WTC11 (cell line): Measurements from ENCODE around the gene TAPBPL.

ENCODE experiments used
- ATF1 ChIP-seq: sonication (generic); formaldehyde crosslinking; IDR thresholded peaks from 2 replicates; pipeline ENCODE4 v1.8.1; 2023; ENCODE audit warnings: mild to moderate bottlenecking, moderate library complexity, missing genetic modification reagents
- CBFB ChIP-seq: sonication (generic); formaldehyde crosslinking; IDR thresholded peaks from 2 replicates; pipeline ENCODE4 v1.8.1; 2022; ENCODE audit warnings: mild to moderate bottlenecking, low read depth, missing genetic modification reagents
- CREB1 ChIP-seq: sonication (generic); formaldehyde crosslinking; IDR thresholded peaks from 2 replicates; pipeline ENCODE4 v1.8.0; 2023; ENCODE audit warnings: mild to moderate bottlenecking, missing genetic modification reagents
- ELF4 ChIP-seq: sonication (generic); formaldehyde crosslinking; IDR thresholded peaks from 2 replicates; pipeline ENCODE4 v1.8.1; 2022; ENCODE audit warnings: low read depth, mild to moderate bottlenecking, moderate library complexity, missing genetic modification reagents
- MYBL2 ChIP-seq: sonication (generic); formaldehyde crosslinking; IDR thresholded peaks from 2 replicates; pipeline ENCODE4 v1.8.1; 2023; ENCODE audit warnings: mild to moderate bottlenecking, moderate library complexity, missing genetic modification reagents
- SP1 ChIP-seq: sonication (generic); formaldehyde crosslinking; conservative IDR thresholded peaks from 2 replicates; pipeline ENCODE4 v1.8.1; 2022; ENCODE audit warnings: missing genetic modification reagents
- TCF7 ChIP-seq: sonication (generic); formaldehyde crosslinking; IDR thresholded peaks from 2 replicates; pipeline ENCODE4 v1.8.0; 2022; ENCODE audit warnings: mild to moderate bottlenecking, low read depth, missing genetic modification reagents, moderate library complexity
- TEAD1 ChIP-seq: sonication (generic); formaldehyde crosslinking; IDR thresholded peaks from 2 replicates; pipeline ENCODE4 v1.8.0; 2022; ENCODE audit warnings: mild to moderate bottlenecking, missing genetic modification reagents
- TF ChIP-seq, protein P1 (sequence below): sonication (generic); formaldehyde crosslinking; IDR thresholded peaks from 2 replicates; pipeline ENCODE4 v1.8.1; 2022; ENCODE audit warnings: mild to moderate bottlenecking, missing genetic modification reagents, moderate library complexity, borderline replicate concordance
- TF ChIP-seq, protein P2 (sequence below): fragments of 200-600 bp; IDR thresholded peaks from 2 replicates; pipeline ENCODE4 v1.8.0; 2022; ENCODE audit warnings: antibody characterized with exemption
- TF ChIP-seq, protein P3 (sequence below): sonication (generic); formaldehyde crosslinking; IDR thresholded peaks from 2 replicates; pipeline ENCODE4 v1.8.0; 2022; ENCODE audit warnings: mild to moderate bottlenecking, missing genetic modification reagents
- TF ChIP-seq, protein P4 (sequence below): sonication (generic); formaldehyde crosslinking; IDR thresholded peaks from 2 replicates; pipeline ENCODE4 v1.8.0; 2022; ENCODE audit warnings: mild to moderate bottlenecking, missing genetic modification reagents

DNA sequence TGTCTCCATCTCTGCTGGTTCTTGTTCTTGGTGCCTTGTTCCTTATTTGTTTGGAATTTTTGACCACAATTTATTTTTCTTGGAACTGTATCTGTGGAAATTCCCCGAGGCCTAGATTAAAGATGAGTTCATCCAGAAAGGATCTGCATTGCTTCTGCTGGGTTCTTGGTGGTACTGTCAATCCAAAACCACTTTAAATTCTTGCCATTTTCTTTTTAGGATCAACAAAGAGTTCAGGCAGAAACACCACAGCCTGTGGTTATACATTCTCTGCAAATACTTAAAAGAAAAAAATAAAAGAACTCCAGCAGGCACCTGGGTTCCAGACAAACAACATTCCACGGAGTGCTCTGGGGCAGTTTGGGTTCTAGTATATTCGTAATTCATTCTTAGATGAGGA, 24.6 kb downstream of the TAPBPL start:
- TF ChIP-seq TEAD1 (CRISPR knock-in tag) (no peak), ELF4 (CRISPR knock-in tag) (no peak), MYBL2 (CRISPR knock-in tag) (no peak), TCF7 (CRISPR knock-in tag) (no peak), SP1 (CRISPR knock-in tag) (no peak), CREB1 (no peak), CBFB (no peak), ATF1 (CRISPR knock-in tag) (no peak)
- TF ChIP-seq, protein P1, sequence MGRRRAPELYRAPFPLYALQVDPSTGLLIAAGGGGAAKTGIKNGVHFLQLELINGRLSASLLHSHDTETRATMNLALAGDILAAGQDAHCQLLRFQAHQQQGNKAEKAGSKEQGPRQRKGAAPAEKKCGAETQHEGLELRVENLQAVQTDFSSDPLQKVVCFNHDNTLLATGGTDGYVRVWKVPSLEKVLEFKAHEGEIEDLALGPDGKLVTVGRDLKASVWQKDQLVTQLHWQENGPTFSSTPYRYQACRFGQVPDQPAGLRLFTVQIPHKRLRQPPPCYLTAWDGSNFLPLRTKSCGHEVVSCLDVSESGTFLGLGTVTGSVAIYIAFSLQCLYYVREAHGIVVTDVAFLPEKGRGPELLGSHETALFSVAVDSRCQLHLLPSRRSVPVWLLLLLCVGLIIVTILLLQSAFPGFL (CRISPR knock-in tag) = no peak
- TF ChIP-seq, protein P2, sequence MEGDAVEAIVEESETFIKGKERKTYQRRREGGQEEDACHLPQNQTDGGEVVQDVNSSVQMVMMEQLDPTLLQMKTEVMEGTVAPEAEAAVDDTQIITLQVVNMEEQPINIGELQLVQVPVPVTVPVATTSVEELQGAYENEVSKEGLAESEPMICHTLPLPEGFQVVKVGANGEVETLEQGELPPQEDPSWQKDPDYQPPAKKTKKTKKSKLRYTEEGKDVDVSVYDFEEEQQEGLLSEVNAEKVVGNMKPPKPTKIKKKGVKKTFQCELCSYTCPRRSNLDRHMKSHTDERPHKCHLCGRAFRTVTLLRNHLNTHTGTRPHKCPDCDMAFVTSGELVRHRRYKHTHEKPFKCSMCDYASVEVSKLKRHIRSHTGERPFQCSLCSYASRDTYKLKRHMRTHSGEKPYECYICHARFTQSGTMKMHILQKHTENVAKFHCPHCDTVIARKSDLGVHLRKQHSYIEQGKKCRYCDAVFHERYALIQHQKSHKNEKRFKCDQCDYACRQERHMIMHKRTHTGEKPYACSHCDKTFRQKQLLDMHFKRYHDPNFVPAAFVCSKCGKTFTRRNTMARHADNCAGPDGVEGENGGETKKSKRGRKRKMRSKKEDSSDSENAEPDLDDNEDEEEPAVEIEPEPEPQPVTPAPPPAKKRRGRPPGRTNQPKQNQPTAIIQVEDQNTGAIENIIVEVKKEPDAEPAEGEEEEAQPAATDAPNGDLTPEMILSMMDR = no peak
- TF ChIP-seq, protein P3, sequence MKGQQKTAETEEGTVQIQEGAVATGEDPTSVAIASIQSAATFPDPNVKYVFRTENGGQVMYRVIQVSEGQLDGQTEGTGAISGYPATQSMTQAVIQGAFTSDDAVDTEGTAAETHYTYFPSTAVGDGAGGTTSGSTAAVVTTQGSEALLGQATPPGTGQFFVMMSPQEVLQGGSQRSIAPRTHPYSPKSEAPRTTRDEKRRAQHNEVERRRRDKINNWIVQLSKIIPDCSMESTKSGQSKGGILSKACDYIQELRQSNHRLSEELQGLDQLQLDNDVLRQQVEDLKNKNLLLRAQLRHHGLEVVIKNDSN (CRISPR knock-in tag) = no peak
- TF ChIP-seq, protein P4, sequence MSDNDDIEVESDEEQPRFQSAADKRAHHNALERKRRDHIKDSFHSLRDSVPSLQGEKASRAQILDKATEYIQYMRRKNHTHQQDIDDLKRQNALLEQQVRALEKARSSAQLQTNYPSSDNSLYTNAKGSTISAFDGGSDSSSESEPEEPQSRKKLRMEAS = no peak
